DMS153 treated with DMSO at 0.1 percent for 48 hours (cell line): ENCODE results near the gene CP.

ENCODE experiments used
- DNase-seq: peaks from one replicate; lab custom pipeline; 2025; ENCODE audit not compliant: unreplicated experiment; lab: John Stamatoyannopoulos, UW

The CP gene

DNA sequence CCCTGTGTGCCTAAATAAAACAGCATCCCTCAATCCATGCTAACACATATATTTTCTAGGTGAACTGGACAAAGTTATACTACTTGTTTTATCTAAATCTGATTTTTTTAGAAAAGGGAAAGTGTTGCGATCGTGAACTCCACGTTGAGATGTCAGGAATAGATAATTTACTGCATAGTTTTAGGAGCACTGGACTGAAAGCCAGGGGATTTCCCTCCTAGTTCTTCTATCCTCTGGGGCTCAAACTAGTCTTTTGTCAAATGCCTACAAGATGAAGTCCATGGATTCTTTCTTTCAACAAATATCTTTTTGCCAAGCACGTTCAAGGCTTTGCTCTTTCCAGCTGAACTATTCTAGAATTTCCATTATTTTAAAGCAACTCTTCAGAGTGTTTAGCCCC, 92.8 kb downstream of the CP start:
- DNase-seq = peak; percentile 61

DNA sequence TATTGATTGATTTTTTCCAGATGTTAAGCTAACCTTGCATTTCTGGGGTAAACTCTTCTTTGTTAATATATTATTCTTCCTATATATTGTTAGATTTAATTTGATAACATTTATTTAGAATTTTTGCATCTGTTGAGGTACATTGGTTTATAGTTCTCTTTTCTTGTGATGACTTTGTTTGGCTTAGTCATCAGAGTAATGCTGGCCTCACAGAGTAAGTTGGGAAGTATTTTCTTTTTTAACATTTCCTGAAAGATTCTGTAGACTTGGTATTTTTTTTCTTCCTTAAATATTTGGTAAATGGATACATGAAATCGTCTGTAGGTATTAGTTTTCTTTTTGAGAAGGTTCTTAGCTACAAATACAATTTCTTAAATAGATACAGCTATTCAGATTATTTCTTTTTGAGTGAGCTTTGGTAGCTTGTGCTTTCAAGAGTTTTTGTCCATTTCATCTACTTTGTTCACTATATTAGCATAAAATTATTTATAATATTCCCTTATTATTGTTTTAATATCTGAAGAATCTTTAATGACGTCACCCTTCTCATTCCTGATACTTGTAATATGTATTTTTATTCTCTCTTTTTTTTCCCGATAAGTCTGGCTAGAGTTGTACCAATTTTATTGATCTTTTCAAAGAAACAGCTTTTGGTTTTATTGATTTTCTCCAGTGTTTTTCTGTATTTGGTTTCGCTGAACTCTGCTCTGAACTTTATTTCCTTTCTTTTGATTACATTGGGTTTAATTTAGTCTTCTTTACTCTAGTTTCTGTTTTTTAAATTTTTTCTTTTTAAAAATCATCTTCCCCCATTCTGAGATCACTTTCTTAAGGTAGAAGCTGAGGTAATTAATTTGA, 98.7 kb downstream of the CP start:
- no peak for DNase-seq
